Smooth muscle cell (in vitro differentiated cells): ENCODE data around the gene KDM4D. TPM values are rescaled to one million over a fixed set of nuclear protein-coding genes. Genes with fewer than 3 reads are reported as not detected.

Experiments used
- DNase-seq: peaks from one replicate; lab custom pipeline; 2025; ENCODE audit not compliant: unreplicated experiment; lab: John Stamatoyannopoulos, UW
- H2AFZ ChIP-seq: fragments of 200-600 bp; sonication (generic); 2 replicates; pipeline ENCODE4 v1.6.0; 2016; ENCODE audit warnings: antibody characterized with exemption, low read depth, mild to moderate bottlenecking
- H3F3A ChIP-seq: fragments of 200-600 bp; sonication (generic); 2 replicates; pipeline ENCODE4 v1.6.0; 2017; ENCODE audit warnings: antibody characterized with exemption, low read depth
- H3K27ac ChIP-seq: fragments of 200-600 bp; sonication (generic); 2 replicates; pipeline ENCODE4 v1.5.1; 2016; ENCODE audit warnings: low read depth, mild to moderate bottlenecking
- H3K27me3 ChIP-seq: fragments of 200-600 bp; sonication (generic); 2 replicates; pipeline ENCODE4 v1.6.1; 2016; ENCODE audit warnings: low read depth, mild to moderate bottlenecking
- H3K36me3 ChIP-seq: fragments of 200-600 bp; sonication (generic); 2 replicates; pipeline ENCODE4 v1.5.1; 2016; ENCODE audit warnings: low read depth
- H3K4me1 ChIP-seq: fragments of 200-600 bp; sonication (generic); 2 replicates; pipeline ENCODE4 v1.5.1; 2016; ENCODE audit warnings: low read depth
- H3K4me2 ChIP-seq: fragments of 200-600 bp; sonication (generic); 2 replicates; pipeline ENCODE4 v1.6.0; 2016; ENCODE audit warnings: mild to moderate bottlenecking
- H3K4me3 ChIP-seq: fragments of 200-600 bp; sonication (generic); 2 replicates; pipeline ENCODE4 v1.5.1; 2016; ENCODE audit warnings: mild to moderate bottlenecking
- H3K79me2 ChIP-seq: fragments of 200-600 bp; sonication (generic); 2 replicates; pipeline ENCODE4 v1.6.0; 2016; ENCODE audit warnings: low read depth, mild to moderate bottlenecking
- H3K9ac ChIP-seq: fragments of 200-600 bp; sonication (generic); 2 replicates; pipeline ENCODE4 v1.6.0; 2016; ENCODE audit warnings: low read depth
- H3K9me3 ChIP-seq: fragments of 200-600 bp; sonication (generic); replicated peaks from 2 replicates; pipeline ENCODE4 v1.5.1; 2016; ENCODE audit warnings: low read depth
- H4K20me1 ChIP-seq: fragments of 200-600 bp; sonication (generic); 2 replicates; pipeline ENCODE4 v1.6.0; 2016; ENCODE audit warnings: low read depth
- WGBS: methylation state at CpG from one replicate; pipeline ENCODE4 v1.1.7; 2016; ENCODE audit warnings: low lambda C conversion rate; 5-methylcytosine and 5-hydroxymethylcytosine counted together
- polyA plus RNA-seq: library from polyadenylated mRNA; unstranded; fragments of >200 nt; fragmentation: Nextera tagmentation; extraction: Ambion mirVana; gene quantifications from 2 replicates; pipeline ENCODE4 v1.2.1, GENCODE V29; 2016
- total RNA-seq: library from RNA; depleted of rRNA; stranded (reverse); fragments of >200 nt; gene quantifications from 2 replicates; pipeline ENCODE4 v1.2.3, GENCODE V29; 2014
- TF ChIP-seq, protein P1 (sequence below): fragments of 200-600 bp; sonication (generic); IDR thresholded peaks from 2 replicates; pipeline ENCODE4 v1.5.1; 2017; ENCODE audit warnings: borderline replicate concordance, mild to moderate bottlenecking, antibody characterized with exemption; ENCODE audit not compliant: insufficient read depth, poor library complexity, severe bottlenecking

Gene KDM4D
- total and polyA plus RNA-seq, 2 experiments from 2014 or later, result 0.63 to 1.4 TPM

DNA sequence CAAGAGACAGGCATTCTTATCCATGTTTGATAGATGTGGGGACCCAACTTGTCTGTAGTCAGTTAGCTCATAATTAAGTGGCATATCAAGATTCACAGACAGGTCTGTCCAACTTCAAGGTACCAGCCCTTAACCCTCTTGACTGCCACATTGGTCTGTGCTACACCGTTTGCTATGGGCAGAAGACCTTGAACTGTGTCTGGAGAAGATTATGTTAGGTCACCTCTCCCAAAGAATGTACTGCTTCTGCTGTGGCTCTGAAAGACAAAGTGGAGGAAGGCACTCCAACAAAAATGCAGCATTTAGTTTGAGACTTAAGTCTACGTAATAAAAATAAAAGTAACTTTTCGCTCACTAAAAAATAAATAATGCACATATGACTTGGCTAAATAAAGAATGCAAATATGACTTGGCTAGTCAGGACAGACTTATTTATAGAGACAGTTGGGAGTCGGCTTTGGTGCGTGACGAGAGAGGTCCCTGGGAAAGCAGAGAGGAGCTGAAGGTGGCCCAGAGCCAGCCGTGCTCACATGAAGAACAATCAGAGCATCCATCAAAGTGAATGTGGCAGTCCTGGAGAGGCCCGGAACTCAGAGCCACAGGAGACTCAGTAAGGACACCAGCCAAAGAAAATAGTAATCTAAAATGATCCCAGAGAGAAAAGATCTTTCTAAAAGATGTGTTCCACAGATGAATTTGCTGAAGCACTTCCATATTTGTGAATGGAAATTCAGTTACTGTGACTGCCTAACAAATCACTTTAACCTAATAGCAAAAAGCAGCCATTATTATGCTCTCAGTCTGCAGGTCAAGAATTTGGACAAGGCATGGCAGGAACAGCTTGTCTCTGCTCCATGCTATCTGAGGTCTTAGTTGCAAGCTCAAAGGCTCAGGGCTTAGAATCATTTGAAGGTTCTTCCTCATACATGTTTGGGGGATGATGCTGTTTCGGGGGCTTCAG, 35.1 kb upstream of the KDM4D start:
- peaks cover 5% of the 10 kb centered on the region for H3K4me1 ChIP-seq
- H3F3A ChIP-seq, result peaks cover 5% of the 10 kb centered on the region
- no peaks in the 10 kb centered on the region for H3K36me3 ChIP-seq
- H3K4me3 ChIP-seq, result no peak overlapping the region
- H4K20me1 ChIP-seq, result no peaks in the 10 kb centered on the region
- H3K9me3 ChIP-seq, result no peaks in the 10 kb centered on the region
- H3K4me2 ChIP-seq, result no peak overlapping the region
- no peaks in the 10 kb centered on the region for H3K27me3 ChIP-seq
- WGBS, result 86% methylated on average over 9 of the region's 9 CpGs
- no peak overlapping the region for H3K27ac ChIP-seq
- TF ChIP-seq, protein P1, sequence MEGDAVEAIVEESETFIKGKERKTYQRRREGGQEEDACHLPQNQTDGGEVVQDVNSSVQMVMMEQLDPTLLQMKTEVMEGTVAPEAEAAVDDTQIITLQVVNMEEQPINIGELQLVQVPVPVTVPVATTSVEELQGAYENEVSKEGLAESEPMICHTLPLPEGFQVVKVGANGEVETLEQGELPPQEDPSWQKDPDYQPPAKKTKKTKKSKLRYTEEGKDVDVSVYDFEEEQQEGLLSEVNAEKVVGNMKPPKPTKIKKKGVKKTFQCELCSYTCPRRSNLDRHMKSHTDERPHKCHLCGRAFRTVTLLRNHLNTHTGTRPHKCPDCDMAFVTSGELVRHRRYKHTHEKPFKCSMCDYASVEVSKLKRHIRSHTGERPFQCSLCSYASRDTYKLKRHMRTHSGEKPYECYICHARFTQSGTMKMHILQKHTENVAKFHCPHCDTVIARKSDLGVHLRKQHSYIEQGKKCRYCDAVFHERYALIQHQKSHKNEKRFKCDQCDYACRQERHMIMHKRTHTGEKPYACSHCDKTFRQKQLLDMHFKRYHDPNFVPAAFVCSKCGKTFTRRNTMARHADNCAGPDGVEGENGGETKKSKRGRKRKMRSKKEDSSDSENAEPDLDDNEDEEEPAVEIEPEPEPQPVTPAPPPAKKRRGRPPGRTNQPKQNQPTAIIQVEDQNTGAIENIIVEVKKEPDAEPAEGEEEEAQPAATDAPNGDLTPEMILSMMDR, result no peak
- no peak overlapping the region for H3K9ac ChIP-seq
- DNase-seq, result no peak
- H3K79me2 ChIP-seq, result no peaks in the 10 kb centered on the region
- H2AFZ ChIP-seq, result no peak overlapping the region

DNA sequence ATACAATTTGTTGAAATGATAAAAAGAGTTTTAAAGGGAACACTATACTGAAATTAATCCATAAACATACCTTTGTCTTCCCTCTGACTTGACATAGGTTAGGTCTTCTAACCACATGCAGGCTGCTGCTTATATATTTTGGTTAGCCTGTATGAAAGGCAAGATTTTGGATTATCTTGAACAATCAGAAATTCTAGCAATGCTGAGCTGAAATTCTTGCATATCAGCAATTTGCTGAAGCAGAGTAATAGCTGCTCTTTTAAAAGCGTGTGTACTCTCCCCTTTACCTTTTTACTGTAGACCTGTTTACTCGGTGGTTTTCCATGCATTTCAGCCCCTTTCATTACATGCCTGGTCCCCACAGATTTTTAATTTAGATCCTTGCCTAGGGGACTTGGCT, 34.2 kb upstream of the KDM4D start:
- peaks cover 2% of the 10 kb centered on the region for H3K4me1 ChIP-seq
- H2AFZ ChIP-seq, result no peak overlapping the region
- H3K36me3 ChIP-seq, result no peaks in the 10 kb centered on the region
- no peaks in the 10 kb centered on the region for H3K27me3 ChIP-seq
- no peak overlapping the region for H3K27ac ChIP-seq
- H3K4me2 ChIP-seq, result no peak overlapping the region
- no peaks in the 10 kb centered on the region for H4K20me1 ChIP-seq
- WGBS, result 86% methylated on average over 2 of the region's 2 CpGs
- no peak for DNase-seq
- no peaks in the 10 kb centered on the region for H3K79me2 ChIP-seq
- H3K4me3 ChIP-seq, result no peak overlapping the region
- H3K9me3 ChIP-seq, result no peaks in the 10 kb centered on the region
- no peak overlapping the region for H3K9ac ChIP-seq
- H3F3A ChIP-seq, result no peaks in the 10 kb centered on the region
- TF ChIP-seq, protein P1, result no peak

DNA sequence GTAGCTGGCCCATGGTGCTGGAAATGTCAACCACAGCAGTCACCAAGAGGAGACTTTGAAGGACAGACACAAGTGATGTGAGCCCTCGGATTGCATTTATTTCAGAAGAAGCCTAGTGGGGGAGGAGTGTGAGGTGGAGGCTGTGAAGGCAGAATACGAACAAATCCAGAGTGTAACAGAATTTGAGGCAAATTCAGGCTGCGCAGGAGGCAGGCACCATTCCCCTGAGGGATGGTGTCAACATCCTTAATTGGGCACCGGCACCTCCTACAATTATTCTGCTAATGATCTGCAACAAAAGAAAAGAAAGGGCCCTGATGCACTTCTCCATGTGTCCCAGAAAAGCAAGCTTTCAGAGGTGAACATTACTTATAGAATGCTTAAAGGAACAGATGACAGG, 32.4 kb upstream of the KDM4D start:
- TF ChIP-seq, protein P1, result no peak
- Histone ChIP-seq H3K27me3 (no peaks in the 10 kb centered on the region), H3K4me2 (no peak overlapping the region), H3K9me3 (no peaks in the 10 kb centered on the region), H3K4me3 (no peak overlapping the region), H3K4me1 (no peaks in the 10 kb centered on the region), H3K79me2 (no peaks in the 10 kb centered on the region), H3K36me3 (no peaks in the 10 kb centered on the region), H3F3A (no peaks in the 10 kb centered on the region), H2AFZ (no peak overlapping the region), H3K27ac (no peak overlapping the region), H3K9ac (no peak overlapping the region), H4K20me1 (no peaks in the 10 kb centered on the region)
- DNase-seq, result no peak
- 90% methylated on average over 4 of the region's 4 CpGs for WGBS
